ENCODE results near the gene DDX1.
"Not testable (repeated sequence)": the region's sequence is repeated elsewhere in the genome, so short reads cannot be mapped to it uniquely, and the experiment has no call there.

The DDX1 gene

GRCh38 chr2:15595342-15595905 lies 3.8 kb downstream of the DDX1 start:
- DNase-seq (ENCODE audit: low read depth, low spot score), result no peak

DNA sequence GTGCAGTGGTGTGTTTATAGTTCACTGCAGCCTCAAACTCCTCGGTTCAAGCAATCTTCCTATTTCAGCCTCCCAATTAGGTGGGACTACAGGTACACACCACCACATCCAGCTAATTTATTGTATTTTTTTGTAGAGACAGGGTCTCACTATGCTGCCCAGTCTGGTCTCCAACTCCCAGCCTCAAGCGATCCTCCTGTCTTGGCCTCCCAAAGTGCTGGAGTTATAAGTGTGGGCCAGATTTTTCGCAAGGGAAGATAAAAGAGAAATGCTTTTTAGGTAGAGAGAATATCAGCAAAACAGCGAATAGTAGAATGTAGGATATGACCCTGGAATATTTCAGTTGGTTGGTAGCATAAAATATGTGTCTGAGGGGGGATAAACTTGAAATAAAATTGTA lies 4.3 kb downstream of the DDX1 start:
- no peak for DNase-seq (ENCODE audit: low read depth, low spot score)

DNA sequence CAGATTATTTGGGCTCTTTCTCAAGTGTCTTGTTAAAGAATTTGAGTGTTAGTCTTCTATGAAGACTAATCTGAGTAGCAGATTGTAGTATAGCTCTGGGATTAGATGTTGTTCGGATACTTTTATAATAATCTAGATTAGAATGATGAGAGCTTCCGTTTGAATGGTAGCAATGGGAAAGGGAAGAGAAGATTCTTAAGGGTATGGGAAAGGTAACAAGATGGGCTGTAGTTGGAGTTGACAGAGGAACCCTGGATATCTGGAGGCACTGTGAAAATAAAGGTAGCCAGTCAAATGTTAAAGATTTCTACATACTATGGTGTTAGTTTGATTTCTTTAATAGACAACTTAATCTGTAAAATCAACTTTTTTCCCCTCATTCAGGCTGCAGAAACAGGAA lies 4.7 kb downstream of the DDX1 start:
- no peak for DNase-seq (ENCODE audit: low read depth, low spot score)

- no peak for DNase-seq (ENCODE audit: low read depth, low spot score)
Observed at GRCh38 chr2:15596968-15597367, 5.3 kb downstream of the DDX1 start.

- DNase-seq (ENCODE audit: low read depth, low spot score), result no peak
Observed at GRCh38 chr2:15599994-15600393, 8.3 kb downstream of the DDX1 start.

DNA sequence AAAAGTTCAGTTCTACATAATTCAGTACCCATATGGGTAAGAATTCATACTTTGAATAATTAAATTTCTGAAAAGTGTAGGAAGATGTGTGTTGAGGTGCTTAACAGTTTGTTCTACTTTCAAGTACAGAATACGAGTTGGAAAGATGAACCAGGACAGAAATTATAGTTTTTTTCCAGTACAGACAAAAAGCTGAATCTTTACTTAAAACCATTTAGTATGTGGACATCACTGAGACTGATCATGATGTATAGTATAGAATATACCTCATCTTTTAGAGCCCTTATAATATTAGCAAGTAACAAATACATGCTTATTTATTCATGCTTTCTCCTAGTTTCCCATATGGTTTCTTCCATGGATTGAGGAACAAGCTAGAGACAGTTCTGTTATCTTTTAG lies 10.0 kb downstream of the DDX1 start:
- DNase-seq (ENCODE audit: low read depth, low spot score), result no peak

- DNase-seq (ENCODE audit: low read depth, low spot score), result no peak
Observed at GRCh38 chr2:15602393-15602792, 10.7 kb downstream of the DDX1 start.

- no peak for DNase-seq (ENCODE audit: low read depth, low spot score)
Observed at GRCh38 chr2:15603044-15603765, 11.5 kb downstream of the DDX1 start.

GRCh38 chr2:15603948-15604347 lies 12.3 kb downstream of the DDX1 start:
- DNase-seq (ENCODE audit: low read depth, low spot score), result no peak

GRCh38 chr2:15605721-15606120 lies 14.1 kb downstream of the DDX1 start:
- DNase-seq (ENCODE audit: low read depth, low spot score), result no peak

GRCh38 chr2:15606481-15607441 lies 15.1 kb downstream of the DDX1 start:
- no peak for DNase-seq (ENCODE audit: low read depth, low spot score)

- DNase-seq (ENCODE audit: low read depth, low spot score), result no peak
Observed at GRCh38 chr2:15607709-15608391, 16.2 kb downstream of the DDX1 start.

DNA sequence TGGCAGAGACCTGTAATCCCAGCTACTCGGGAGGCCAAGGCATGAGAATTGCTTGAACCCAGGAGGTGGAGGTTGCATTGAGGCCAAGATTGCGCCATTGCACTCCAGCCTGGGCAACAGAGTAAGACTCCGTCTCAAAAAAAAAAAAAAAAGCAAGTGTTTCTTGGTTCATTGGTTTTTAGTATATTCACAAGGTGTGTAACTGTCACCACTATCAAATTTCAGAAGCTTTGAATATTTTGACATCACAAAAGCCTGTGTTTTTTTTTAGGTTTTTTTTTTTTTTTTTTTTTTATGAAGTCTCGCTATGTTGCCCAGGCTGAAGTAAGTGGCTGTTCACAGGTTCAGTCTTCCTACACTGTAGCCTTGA lies 16.7 kb downstream of the DDX1 start:
- no peak for DNase-seq (ENCODE audit: low read depth, low spot score)

GRCh38 chr2:15609341-15610042 lies 17.8 kb downstream of the DDX1 start:
- DNase-seq (ENCODE audit: low read depth, low spot score), result no peak

- DNase-seq (ENCODE audit: low read depth, low spot score), result no peak
Observed at GRCh38 chr2:15610430-15610952, 18.8 kb downstream of the DDX1 start.

DNA sequence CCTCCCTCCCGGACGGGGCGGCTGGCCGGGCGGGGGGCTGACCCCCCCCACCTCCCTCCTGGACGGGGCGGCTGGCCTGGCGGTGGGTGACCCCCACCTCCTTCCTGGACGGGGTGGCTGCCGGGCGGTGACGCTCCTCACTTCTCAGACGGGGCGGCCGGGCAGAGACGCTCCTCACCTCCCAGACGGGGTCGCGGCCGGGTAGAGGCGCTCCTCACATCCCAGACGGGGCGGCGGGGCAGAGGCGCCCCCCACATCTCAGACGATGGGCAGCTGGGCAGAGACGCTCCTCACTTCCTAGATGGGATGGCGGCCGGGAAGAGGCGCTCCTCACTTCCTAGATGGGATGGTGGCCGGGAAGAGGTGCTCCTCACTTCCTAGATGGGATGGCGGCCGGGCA lies 20.4 kb downstream of the DDX1 start:
- not testable (repeated sequence) for DNase-seq (ENCODE audit: low read depth, low spot score)

GRCh38 chr2:15613736-15614429 lies 22.2 kb downstream of the DDX1 start:
- DNase-seq (ENCODE audit: low read depth, low spot score), result no peak

DNA sequence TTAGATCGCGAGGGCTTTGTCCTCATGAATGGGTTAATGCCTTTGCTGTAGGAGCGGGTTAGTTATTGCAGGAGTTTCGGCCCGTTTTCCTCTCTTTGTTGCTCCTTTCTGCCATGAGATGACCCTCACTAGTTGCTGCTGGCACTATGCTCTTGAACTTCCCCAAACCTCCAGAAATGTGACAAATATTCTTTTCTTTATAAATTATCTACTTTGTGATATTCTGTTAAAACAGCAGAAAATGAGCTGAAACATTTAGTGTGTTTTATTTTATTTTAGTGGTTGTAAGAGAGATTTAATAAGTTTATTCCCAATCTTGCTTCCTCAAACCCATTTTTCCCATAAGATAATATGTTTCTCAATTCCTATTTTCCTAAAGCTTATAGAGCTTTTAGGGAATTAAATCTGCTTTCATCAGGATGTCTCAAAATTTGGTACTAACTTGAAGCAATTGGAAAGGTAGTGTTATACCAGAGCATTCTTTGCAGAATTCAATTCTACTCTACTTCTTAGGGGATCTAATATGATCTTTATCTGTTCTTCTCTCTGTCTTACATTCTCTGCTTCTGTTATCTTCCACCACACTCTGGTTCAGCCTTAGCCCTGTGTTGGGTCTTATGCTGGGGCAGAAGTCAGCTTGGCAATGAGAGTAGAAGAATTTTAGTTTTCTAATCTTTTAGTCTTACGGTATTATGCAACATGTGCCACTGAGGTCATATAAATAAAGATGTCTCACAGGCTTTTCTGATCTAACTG lies 23.1 kb downstream of the DDX1 start:
- DNase-seq (ENCODE audit: low read depth, low spot score), result no peak

DNA sequence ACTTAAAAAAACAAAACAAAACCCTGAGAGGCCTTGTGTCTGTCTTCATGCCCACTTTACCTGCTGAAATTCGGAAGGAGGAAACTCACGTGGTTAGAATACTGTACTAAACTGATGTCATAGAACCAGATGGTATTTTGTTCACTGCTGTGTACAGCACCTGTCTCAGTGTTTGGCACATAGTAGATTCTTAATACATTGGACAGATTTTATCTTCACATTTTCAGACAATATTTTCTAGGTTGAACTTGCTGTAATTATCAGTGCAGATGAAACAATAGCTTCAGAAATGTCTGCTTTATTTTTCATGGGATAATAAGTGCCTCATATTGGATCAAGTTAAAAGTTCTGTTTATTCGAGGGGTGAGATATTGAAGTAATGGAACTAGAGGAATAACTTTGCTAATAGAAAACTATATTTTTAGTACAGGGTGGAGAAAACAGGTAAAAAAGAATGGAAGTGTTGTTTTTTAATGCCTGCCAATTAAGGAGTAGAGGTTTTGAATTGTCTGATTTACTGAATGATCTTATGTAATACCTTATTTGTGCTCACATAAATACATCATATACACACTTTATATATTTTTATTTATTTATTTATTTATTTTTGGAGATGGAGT lies 23.7 kb downstream of the DDX1 start:
- DNase-seq (ENCODE audit: low read depth, low spot score), result no peak
